Natural killer cell (primary cell): Measurements from ENCODE around the gene CHN1. TPM values are rescaled to one million over a fixed set of nuclear protein-coding genes. Genes with fewer than 3 reads are reported as not detected.

Source experiments
- ATAC-seq, 3 donors: fragments of 150-1000 bp in 2 of 3; fragments of 200-7000 bp in 1 of 3; cut with Tn5 transposase; 1 replicate in 1 of 3; 2 replicates in 2 of 3; pipeline ENCODE4 v1.10.0; 2021; ENCODE audit warnings: mild to moderate bottlenecking in 2 of 3, moderate library complexity in 2 of 3
- DNase-seq, 2 donors: peaks; one replicate each; pipeline versions ENCODE4 v3.0.0 to v3.0.0-alpha.2; 2013 to 2021; ENCODE audit warnings: mixed read lengths in 1 of 2
- H3K27ac ChIP-seq: one replicate; pipeline ENCODE4 v1.5.1; 2013; ENCODE audit warnings: mild to moderate bottlenecking, low read length
- H3K27me3 ChIP-seq: one replicate; pipeline ENCODE4 v1.6.1; 2013; ENCODE audit warnings: low read length; ENCODE audit not compliant: control insufficient read depth, insufficient read depth
- H3K36me3 ChIP-seq: one replicate; pipeline ENCODE4 v1.6.1; 2013; ENCODE audit warnings: low read length; ENCODE audit not compliant: control insufficient read depth, insufficient read depth
- H3K4me1 ChIP-seq: one replicate; pipeline ENCODE4 v1.6.1; 2013; ENCODE audit warnings: low read length; ENCODE audit not compliant: control insufficient read depth, insufficient read depth
- H3K4me3 ChIP-seq: one replicate; pipeline ENCODE4 v1.5.1; 2013; ENCODE audit warnings: low read length
- H3K9me3 ChIP-seq: one replicate; pipeline ENCODE4 v1.6.1; 2013; ENCODE audit warnings: low read length; ENCODE audit not compliant: control insufficient read depth, insufficient read depth
- H3K27ac Mint-ChIP-seq, 2 donors: one replicate each; pipeline ENCODE4 v1.8.0; 2022; ENCODE audit warnings: mild to moderate bottlenecking in 2 of 2, mixed read lengths in 2 of 2, moderate library complexity in 1 of 2
- H3K27me3 Mint-ChIP-seq, 2 donors: one replicate each; pipeline ENCODE4 v1.8.0; 2022; ENCODE audit warnings: low read depth in 2 of 2, mixed read lengths in 2 of 2
- H3K36me3 Mint-ChIP-seq: one replicate; pipeline ENCODE4 v1.8.0; 2022; ENCODE audit warnings: mixed read lengths
- H3K4me1 Mint-ChIP-seq, 2 donors: one replicate each; pipeline ENCODE4 v1.8.0; 2022; ENCODE audit warnings: mixed read lengths in 2 of 2
- H3K4me3 Mint-ChIP-seq: one replicate; pipeline ENCODE4 v1.8.0; 2022; ENCODE audit warnings: mild to moderate bottlenecking, moderate library complexity, mixed read lengths
- H3K9me3 Mint-ChIP-seq, 2 donors: one replicate each; pipeline ENCODE4 v1.8.0; 2022; ENCODE audit warnings: mixed read lengths in 2 of 2
- CTCF ChIP-seq: fragments of 200-600 bp; IDR thresholded peaks from one replicate; pipeline ENCODE4 v1.8.0; 2022; ENCODE audit warnings: antibody characterized with exemption
- WGBS: methylation state at CpG from one replicate; pipeline ENCODE4 v1.1.7; 2013; ENCODE audit warnings: missing lambda C conversion rate; ENCODE audit not compliant: insufficient coverage; 5-methylcytosine and 5-hydroxymethylcytosine counted together
- intact Hi-C: fragments of 100-400 bp; cut with micrococcal nuclease; formaldehyde crosslinking; loops from one replicate; pipeline ENCODE4 v1.14.2; 2022
- total RNA-seq, 4 donors: library from RNA; stranded (reverse); fragments of 120-200 nt in 1 of 4; gene quantifications; one replicate each; pipeline versions ENCODE4 v1.2.3 to v1.2.4, GENCODE V29; 2013 to 2022

Gene CHN1
- total RNA-seq, 3 donors from 2014 or later (not counting 1 experiment from before 2014, with no cell fraction given) = 0.80 to 1.7 (median 0.88) TPM

DNA sequence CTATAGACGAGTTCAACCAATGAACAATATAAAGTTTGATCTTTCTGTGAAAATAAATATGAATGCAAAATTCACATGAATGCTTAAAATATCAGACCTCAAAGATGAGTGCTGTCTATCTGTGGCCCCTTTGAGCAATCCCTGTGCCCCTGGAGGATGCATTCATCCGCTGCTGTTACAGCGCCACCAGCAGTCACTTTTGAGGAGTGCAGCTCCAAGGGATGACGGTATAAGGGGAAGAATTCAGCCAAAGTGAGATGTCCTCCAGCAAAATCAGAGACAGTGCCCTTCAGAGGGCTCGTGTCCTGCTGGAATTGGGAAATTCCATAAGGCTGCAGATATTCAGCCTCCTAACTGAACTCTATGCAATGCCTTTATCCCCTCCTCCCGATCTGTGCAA is 229.0 kb downstream of the CHN1 start:
- Histone ChIP-seq H3K9me3 (no peaks in the 10 kb centered on the region), H3K4me1 (peaks cover 33% of the 10 kb centered on the region), H3K4me3 (no peak overlapping the region), H3K36me3 (no peaks in the 10 kb centered on the region), H3K27me3 (no peaks in the 10 kb centered on the region), H3K27ac (no peak overlapping the region)
- 90% methylated on average over 6 of the region's 6 CpGs for WGBS
- no peaks in the 10 kb centered on the region for H3K27me3 Mint-ChIP-seq
- no peak for TF ChIP-seq CTCF
- no peaks in the 10 kb centered on the region for H3K9me3 Mint-ChIP-seq
- no peaks in the 10 kb centered on the region for H3K36me3 Mint-ChIP-seq
- DNase-seq (peak in 1 of 2 donors; percentile 57), ATAC-seq (no peak)
- H3K27ac Mint-ChIP-seq = no peak overlapping the region
- no peak overlapping the region for H3K4me3 Mint-ChIP-seq
- peaks cover 13 to 22% of the 10 kb centered on the region in 2 donors for H3K4me1 Mint-ChIP-seq
- intact Hi-C loops = no loop called here

DNA sequence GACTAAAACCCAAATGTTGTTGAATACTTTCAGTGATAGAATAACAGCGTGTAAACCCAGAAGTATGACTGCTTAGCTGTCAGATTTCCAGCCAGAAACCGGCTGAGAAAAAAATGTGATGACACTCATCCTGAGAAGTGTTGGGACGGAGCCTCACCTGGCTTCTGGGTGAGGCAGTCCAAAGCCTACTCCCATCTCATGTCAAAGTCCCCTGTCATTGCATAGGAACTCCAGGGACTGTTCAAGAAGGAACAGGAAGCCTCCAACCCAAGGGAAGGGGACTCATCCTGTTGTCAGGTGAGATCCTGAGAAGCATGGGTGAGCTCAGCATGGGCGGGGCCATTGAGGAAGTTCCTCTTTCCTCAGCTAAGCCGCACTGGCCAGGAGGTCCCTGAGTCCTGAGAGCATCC is 229.6 kb downstream of the CHN1 start:
- Histone ChIP-seq H3K4me1 (peaks cover 33% of the 10 kb centered on the region), H3K9me3 (no peaks in the 10 kb centered on the region), H3K4me3 (no peak overlapping the region), H3K27ac (no peak overlapping the region), H3K27me3 (no peaks in the 10 kb centered on the region), H3K36me3 (no peaks in the 10 kb centered on the region)
- no peak overlapping the region for H3K27ac Mint-ChIP-seq
- DNase-seq (peak in 1 of 2 donors; percentile 19), ATAC-seq (no peak)
- no peaks in the 10 kb centered on the region for H3K36me3 Mint-ChIP-seq
- H3K27me3 Mint-ChIP-seq = no peaks in the 10 kb centered on the region
- no peaks in the 10 kb centered on the region for H3K9me3 Mint-ChIP-seq
- no peak for TF ChIP-seq CTCF
- no peak overlapping the region for H3K4me3 Mint-ChIP-seq
- H3K4me1 Mint-ChIP-seq = peaks cover 13 to 22% of the 10 kb centered on the region in 2 donors
- intact Hi-C loops = no loop called here
- 76% methylated on average over 5 of the region's 5 CpGs for WGBS

DNA sequence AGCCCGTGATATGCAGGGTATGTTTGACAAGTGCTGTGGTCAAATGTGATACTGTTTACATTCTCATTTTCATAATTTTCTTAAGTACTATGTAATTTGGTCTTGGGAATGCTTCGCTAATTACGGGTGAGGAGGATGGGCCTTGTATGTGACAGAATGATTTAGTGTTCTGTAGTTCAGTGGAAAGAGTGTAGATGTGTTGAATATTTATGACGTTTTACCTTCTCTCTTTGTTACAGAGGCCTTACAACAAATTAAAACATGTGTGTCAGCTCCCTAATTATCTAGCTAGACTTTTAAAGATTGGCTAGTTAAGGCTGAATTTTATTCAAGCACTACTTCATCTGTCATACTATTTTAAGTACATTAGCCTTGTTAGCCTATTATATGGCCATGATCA is 230.3 kb downstream of the CHN1 start:
- H3K27me3 Mint-ChIP-seq = no peaks in the 10 kb centered on the region
- H3K27ac Mint-ChIP-seq = no peak overlapping the region
- Histone ChIP-seq H3K27me3 (no peaks in the 10 kb centered on the region), H3K4me3 (no peak overlapping the region), H3K4me1 (peaks cover 33% of the 10 kb centered on the region), H3K27ac (no peak overlapping the region), H3K36me3 (no peaks in the 10 kb centered on the region), H3K9me3 (no peaks in the 10 kb centered on the region)
- 75% methylated on average over 2 of the region's 4 CpGs for WGBS
- DNase-seq = no peak
- TF ChIP-seq CTCF = no peak
- no peak overlapping the region for H3K4me3 Mint-ChIP-seq
- H3K4me1 Mint-ChIP-seq = peaks cover 13 to 22% of the 10 kb centered on the region in 2 donors
- intact Hi-C loops = no loop called here
- H3K36me3 Mint-ChIP-seq = no peaks in the 10 kb centered on the region
- no peaks in the 10 kb centered on the region for H3K9me3 Mint-ChIP-seq
- ATAC-seq = no peak

- DNase-seq (no peak), ATAC-seq (no peak)
- Histone ChIP-seq H3K9me3 (no peaks in the 10 kb centered on the region), H3K4me1 (peaks cover 17% of the 10 kb centered on the region), H3K27me3 (no peaks in the 10 kb centered on the region), H3K27ac (no peak overlapping the region), H3K4me3 (no peak overlapping the region), H3K36me3 (no peaks in the 10 kb centered on the region)
- Mint-ChIP-seq H3K27me3 (peaks cover 0 to 9% of the 10 kb centered on the region in 2 donors), H3K36me3 (no peaks in the 10 kb centered on the region), H3K4me1 (peaks cover 2 to 11% of the 10 kb centered on the region in 2 donors), H3K27ac (no peak overlapping the region), H3K9me3 (no peaks in the 10 kb centered on the region), H3K4me3 (no peak overlapping the region)
- WGBS = 92% methylated on average over 2 of the region's 2 CpGs
- intact Hi-C loops = no loop called here
- TF ChIP-seq CTCF = no peak
Observed at GRCh38 chr2:174773215-174773614, 232.0 kb downstream of the CHN1 start.
